Panc1 (cell line): Measurements from ENCODE around the gene TRAF3IP1.

Experiments used
- POLR2AphosphoS5 ChIP-seq: IDR thresholded peaks from 2 replicates; pipeline ENCODE4 v1.6.1; 2012; ENCODE audit warnings: mild to moderate bottlenecking, low read depth, low read length, moderate library complexity
- REST ChIP-seq, 2 experiments: IDR thresholded peaks; 2 replicates each; pipeline ENCODE4 v1.6.1; 2011 to 2012; ENCODE audit warnings: low read depth in 2 of 2, control low read depth in 1 of 2, low read length in 1 of 2, mild to moderate bottlenecking in 1 of 2, moderate library complexity in 1 of 2; ENCODE audit not compliant: insufficient read depth in 1 of 2
- SIN3A ChIP-seq: IDR thresholded peaks from 2 replicates; pipeline ENCODE4 v1.6.1; 2012; ENCODE audit warnings: low read depth, mild to moderate bottlenecking, low read length, moderate library complexity, borderline replicate concordance; ENCODE audit not compliant: insufficient read depth
- TF ChIP-seq, protein P1 (sequence below): fragments of 450-650 bp; IDR thresholded peaks from 2 replicates; pipeline ENCODE4 v1.5.1; 2017; ENCODE audit warnings: mild to moderate bottlenecking

DNA sequence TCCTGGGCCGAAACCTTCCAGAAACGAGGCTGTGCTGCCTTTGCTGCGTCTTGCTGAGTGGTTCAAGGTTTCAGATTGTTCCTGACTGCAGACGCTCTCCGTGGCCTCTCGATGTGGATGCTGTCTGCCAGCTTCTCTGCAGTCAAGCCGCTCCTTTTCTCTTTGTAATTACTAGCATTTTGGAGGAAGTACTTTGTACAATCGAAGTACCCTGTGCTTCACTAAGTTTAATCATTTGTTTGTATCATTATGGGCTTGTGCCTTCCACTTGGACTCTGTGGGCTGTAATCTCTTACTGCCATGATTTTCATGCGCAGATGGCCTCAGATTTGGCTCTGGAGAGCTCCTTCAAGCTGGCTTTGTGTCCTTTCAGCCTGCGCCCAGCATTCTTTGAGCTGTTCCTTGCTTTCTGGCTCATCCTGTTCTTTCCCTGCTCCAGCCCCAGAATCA, 49.3 kb downstream of the TRAF3IP1 start:
- TF ChIP-seq, protein P1, sequence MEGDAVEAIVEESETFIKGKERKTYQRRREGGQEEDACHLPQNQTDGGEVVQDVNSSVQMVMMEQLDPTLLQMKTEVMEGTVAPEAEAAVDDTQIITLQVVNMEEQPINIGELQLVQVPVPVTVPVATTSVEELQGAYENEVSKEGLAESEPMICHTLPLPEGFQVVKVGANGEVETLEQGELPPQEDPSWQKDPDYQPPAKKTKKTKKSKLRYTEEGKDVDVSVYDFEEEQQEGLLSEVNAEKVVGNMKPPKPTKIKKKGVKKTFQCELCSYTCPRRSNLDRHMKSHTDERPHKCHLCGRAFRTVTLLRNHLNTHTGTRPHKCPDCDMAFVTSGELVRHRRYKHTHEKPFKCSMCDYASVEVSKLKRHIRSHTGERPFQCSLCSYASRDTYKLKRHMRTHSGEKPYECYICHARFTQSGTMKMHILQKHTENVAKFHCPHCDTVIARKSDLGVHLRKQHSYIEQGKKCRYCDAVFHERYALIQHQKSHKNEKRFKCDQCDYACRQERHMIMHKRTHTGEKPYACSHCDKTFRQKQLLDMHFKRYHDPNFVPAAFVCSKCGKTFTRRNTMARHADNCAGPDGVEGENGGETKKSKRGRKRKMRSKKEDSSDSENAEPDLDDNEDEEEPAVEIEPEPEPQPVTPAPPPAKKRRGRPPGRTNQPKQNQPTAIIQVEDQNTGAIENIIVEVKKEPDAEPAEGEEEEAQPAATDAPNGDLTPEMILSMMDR = no peak
- TF ChIP-seq POLR2AphosphoS5 (no peak), SIN3A (no peak), REST (IDR thresholded peaks at IDR 0.05; ENCODE audit: insufficient read depth in 1 of 2, low read depth in 2 of 2, low read length in 1 of 2) (no peak)
